ENCODE measurements around the gene LCN12. TPM values are rescaled to one million over a fixed set of nuclear protein-coding genes. Genes with fewer than 3 reads are reported as not detected.
A peak's percentile ranks its signal among the peaks of the same experiment; 100 is the strongest.

The LCN12 gene
- total RNA-seq, 1 experiment from 2014 or later: 0.55 TPM

- Histone ChIP-seq H3K9ac (ENCODE audit: low read length) (peak overlapping the region; percentile 83), H3K9me2 (replicated peaks; ENCODE audit: low read length) (no peaks in the 10 kb centered on the region), H3K4me2 (ENCODE audit: low read length) (peak overlapping the region; percentile 98), H3K27ac (ENCODE audit: low read length) (no peak overlapping the region), H3K36me3 (ENCODE audit: low read depth, low read length) (no peaks in the 10 kb centered on the region; the same call in 1 of the 2 replicates), H2AFZ (ENCODE audit: low read length) (no peak overlapping the region), H3K4me3 (ENCODE audit: low read length) (peak overlapping the region; percentile 71), H4K20me1 (ENCODE audit: low read length) (no peaks in the 10 kb centered on the region), H3K9me3 (ENCODE audit: low read length) (no peaks in the 10 kb centered on the region), H3K79me2 (ENCODE audit: low read length) (peaks cover 26% of the 10 kb centered on the region), H3K4me1 (ENCODE audit: insufficient read depth, low read length) (peaks cover 9% of the 10 kb centered on the region; the same call in 1 of the 2 replicates), H3F3A (ENCODE audit: low read length, unreplicated experiment) (no peaks in the 10 kb centered on the region), H3K27me3 (ENCODE audit: low read length) (no peaks in the 10 kb centered on the region)
- DNase-seq: peak; percentile 31
- TF ChIP-seq CTCF (conservative IDR thresholded peaks at IDR 0.05; ENCODE audit: low read depth, low read length): no peak
- no peak for TF ChIP-seq EZH2 (IDR thresholded peaks at IDR 0.05; ENCODE audit: low read length, unreplicated experiment)
- no peak for TF ChIP-seq EZH2phosphoT487 (IDR thresholded peaks at IDR 0.05; ENCODE audit: borderline replicate concordance, low read length)
- ATAC-seq: peak; percentile 50
- intact Hi-C loops (cut with micrococcal nuclease): loop anchor here (2.0 kb wide), 1 partner anchor 57 kb away; the partner anchor contains the start of gene TRAF2
- ChIA-PET CTCF (interaction anchor here (1.1 kb wide), 1 partner anchor 52 kb away, joined by 3 read pairs; the partner anchor contains the start of gene CLIC3), POLR2A (ENCODE audit: unreplicated experiment) (interaction anchor here (0.5 to 0.6 kb wide), 2 partner anchors 48 to 219 kb away, joined by 5 to 6 read pairs; partner anchors contain the start of gene PAXX)
- no TSS peak for BruUV-seq (replicated peaks)
Measured at GRCh38 chr9:136944212-136944518, 7.9 kb upstream of the LCN12 start.

- Histone ChIP-seq H3K9me2 (replicated peaks; ENCODE audit: low read length) (no peaks in the 10 kb centered on the region), H3K9me3 (ENCODE audit: low read length) (no peaks in the 10 kb centered on the region), H3F3A (ENCODE audit: low read length, unreplicated experiment) (no peaks in the 10 kb centered on the region), H3K36me3 (ENCODE audit: low read depth, low read length) (no peaks in the 10 kb centered on the region; the same call in 1 of the 2 replicates), H4K20me1 (ENCODE audit: low read length) (no peaks in the 10 kb centered on the region), H3K27me3 (ENCODE audit: low read length) (no peaks in the 10 kb centered on the region), H3K27ac (ENCODE audit: low read length) (no peak within 1 kb of the TSS), H3K4me1 (ENCODE audit: insufficient read depth, low read length) (peaks cover 10% of the 10 kb centered on the region; the same call in 1 of the 2 replicates), H3K9ac (ENCODE audit: low read length) (peak within 1 kb of the TSS; percentile 83), H3K79me2 (ENCODE audit: low read length) (peaks cover 26% of the 10 kb centered on the region), H3K4me3 (ENCODE audit: low read length) (peak within 1 kb of the TSS; percentile 71), H3K4me2 (ENCODE audit: low read length) (peak within 1 kb of the TSS; percentile 98), H2AFZ (ENCODE audit: low read length) (no peak within 1 kb of the TSS)
- TF ChIP-seq CTCF (conservative IDR thresholded peaks at IDR 0.05; ENCODE audit: low read depth, low read length) (peak; percentile 77), EZH2phosphoT487 (IDR thresholded peaks at IDR 0.05; ENCODE audit: borderline replicate concordance, low read length) (no peak), EZH2 (IDR thresholded peaks at IDR 0.05; ENCODE audit: low read length, unreplicated experiment) (no peak)
- BruUV-seq (replicated peaks): no TSS peak
- ATAC-seq (peak; percentile 69), DNase-seq (peak; percentile 91)
- CTCF ChIA-PET: interaction anchor here (1.1 kb wide), 1 partner anchor 52 kb away, joined by 3 read pairs; the partner anchor contains the start of gene CLIC3
- intact Hi-C loops (cut with micrococcal nuclease): loop anchor here (2.0 kb wide), 1 partner anchor 58 kb away; the partner anchor contains the start of gene TRAF2
- POLR2A ChIA-PET (ENCODE audit: unreplicated experiment): interaction anchor here (0.6 kb wide), 1 partner anchor 219 kb away, joined by 5 read pairs; no protein-coding TSS in a partner anchor
Measured at GRCh38 chr9:136944519-136945332, 7.3 kb upstream of the LCN12 start, which contains the start of the genes C8G and FBXW5. Gene C8G (plus strand): TSS chr9:136945243. CDS start chr9:136945321, 78 bp downstream. Gene FBXW5 (minus strand): TSS chr9:136944738. CDS start chr9:136944083, 655 bp downstream.

Measured in PC-3 (cell line).